SH-SY5Y (cell line): ENCODE data around the gene WBP1L.

Source experiments
- GATA2 ChIP-seq: IDR thresholded peaks from 2 replicates; pipeline ENCODE4 v1.6.1; 2011; ENCODE audit warnings: mild to moderate bottlenecking, low read depth, low read length
- GATA3 ChIP-seq: IDR thresholded peaks from 2 replicates; pipeline ENCODE4 v1.6.1; 2011; ENCODE audit warnings: low read depth, mild to moderate bottlenecking, low read length, moderate library complexity

GRCh38 chr10:102740229-102740628 lies 3.5 kb upstream of the WBP1L start:
- TF ChIP-seq GATA3 (no peak), GATA2 (no peak)
